GM13977 (cell line): Measurements from ENCODE around the gene MAGEA11.
"Not testable (repeated sequence)": the region's sequence is repeated elsewhere in the genome, so short reads cannot be mapped to it uniquely, and the experiment has no call there.

ENCODE experiments used
- DNase-seq: peaks from one replicate; pipeline ENCODE4 v3.0.0; 2012; ENCODE audit warnings: low spot score
- in situ Hi-C: fragments of 300-500 bp; cut with MboI; formaldehyde crosslinking; loops from one replicate; pipeline ENCODE4 v1.12.0; 2022; ENCODE audit warnings: low sequenced_read_pairs, low pct_unique_long_range_greater_than_20kb, mixed read lengths, inconsistent platforms; ENCODE audit not compliant: unreplicated experiment
- TF ChIP-seq, protein P1 (sequence below): IDR thresholded peaks from 2 replicates; pipeline ENCODE4 v1.5.1; 2012; ENCODE audit warnings: mild to moderate bottlenecking, control low read depth; ENCODE audit not compliant: insufficient read depth; ENCODE audit errors: extremely low read depth, missing control alignments

MAGEA11 gene

DNA sequence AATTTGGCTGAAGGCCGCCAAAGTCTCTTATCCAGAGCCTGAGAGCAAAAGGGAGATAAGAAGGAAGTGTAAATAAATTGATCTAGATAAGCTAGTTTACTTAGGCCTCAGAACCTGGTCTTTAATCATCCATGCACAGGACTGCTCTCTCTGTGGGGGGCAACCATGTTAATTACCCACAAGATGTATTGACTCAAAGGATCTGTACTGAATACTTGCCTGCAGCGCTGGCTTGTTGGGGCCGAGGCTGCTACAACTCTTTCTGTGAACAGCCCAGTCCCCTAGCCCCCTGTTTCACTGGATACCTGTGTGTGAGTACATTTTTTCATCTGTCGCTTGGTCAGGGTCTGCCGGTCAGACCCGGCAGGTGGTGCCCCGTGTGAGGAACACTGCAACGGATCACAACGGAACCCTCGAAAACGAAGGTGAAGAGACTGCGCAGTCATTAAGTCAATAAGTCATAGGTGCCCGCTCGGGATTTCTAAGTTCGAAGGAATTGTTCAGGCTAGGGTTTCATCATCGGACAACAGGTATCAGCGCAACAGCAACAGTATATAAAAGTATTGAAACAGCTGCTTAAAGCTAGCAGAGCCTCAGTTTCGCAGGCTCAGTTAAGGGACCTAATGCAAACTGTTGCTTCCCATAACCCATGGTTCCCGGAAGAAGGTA lies 8.3 kb downstream of the MAGEA11 start:
- TF ChIP-seq, protein P1, sequence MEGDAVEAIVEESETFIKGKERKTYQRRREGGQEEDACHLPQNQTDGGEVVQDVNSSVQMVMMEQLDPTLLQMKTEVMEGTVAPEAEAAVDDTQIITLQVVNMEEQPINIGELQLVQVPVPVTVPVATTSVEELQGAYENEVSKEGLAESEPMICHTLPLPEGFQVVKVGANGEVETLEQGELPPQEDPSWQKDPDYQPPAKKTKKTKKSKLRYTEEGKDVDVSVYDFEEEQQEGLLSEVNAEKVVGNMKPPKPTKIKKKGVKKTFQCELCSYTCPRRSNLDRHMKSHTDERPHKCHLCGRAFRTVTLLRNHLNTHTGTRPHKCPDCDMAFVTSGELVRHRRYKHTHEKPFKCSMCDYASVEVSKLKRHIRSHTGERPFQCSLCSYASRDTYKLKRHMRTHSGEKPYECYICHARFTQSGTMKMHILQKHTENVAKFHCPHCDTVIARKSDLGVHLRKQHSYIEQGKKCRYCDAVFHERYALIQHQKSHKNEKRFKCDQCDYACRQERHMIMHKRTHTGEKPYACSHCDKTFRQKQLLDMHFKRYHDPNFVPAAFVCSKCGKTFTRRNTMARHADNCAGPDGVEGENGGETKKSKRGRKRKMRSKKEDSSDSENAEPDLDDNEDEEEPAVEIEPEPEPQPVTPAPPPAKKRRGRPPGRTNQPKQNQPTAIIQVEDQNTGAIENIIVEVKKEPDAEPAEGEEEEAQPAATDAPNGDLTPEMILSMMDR, result no peak
- in situ Hi-C loops, result no loop called here
- DNase-seq, result no peak

DNA sequence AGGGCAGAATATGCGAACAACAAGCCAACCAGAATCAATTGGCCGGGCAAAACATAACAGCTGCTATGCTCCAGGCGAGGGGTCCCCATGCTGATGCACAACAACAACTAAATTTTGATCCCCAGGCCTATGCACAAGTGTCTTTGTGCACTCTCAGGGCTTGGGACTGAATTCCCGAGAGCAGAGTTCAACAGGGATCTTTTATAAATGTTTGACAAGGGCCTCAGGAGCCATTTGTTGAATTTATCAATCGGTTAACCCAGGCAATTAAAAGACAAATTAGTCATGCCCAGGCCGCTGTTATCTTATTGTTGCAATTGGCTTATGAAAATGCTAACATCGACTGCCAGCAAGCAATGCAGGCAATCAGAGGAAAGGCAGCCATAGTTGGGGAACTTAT lies 9.4 kb downstream of the MAGEA11 start:
- in situ Hi-C loops, result not testable (repeated sequence)

DNA sequence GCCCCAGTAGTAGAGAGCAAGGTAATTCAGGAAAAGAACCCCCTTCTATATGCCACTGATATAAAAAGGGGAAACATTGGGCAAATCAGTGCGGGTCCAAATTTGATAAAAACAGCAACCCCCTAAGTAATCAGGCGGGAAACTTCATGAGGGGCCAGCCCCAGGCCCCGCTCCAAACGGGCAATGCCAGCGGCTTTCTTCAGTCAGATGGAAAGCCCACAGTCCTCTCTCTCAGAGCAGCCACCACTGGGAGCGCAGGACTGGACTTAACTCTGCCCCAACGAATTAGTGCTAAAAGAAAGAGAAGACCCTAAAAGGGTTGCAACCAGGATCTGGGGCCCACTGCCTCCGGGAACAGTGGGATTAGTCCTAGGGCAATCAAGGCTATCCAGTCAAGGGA lies 9.9 kb downstream of the MAGEA11 start:
- TF ChIP-seq, protein P1, result no peak

More for the DNA sequence above, 9.4 kb downstream of the MAGEA11 start:
- not testable (repeated sequence) for DNase-seq

DNA sequence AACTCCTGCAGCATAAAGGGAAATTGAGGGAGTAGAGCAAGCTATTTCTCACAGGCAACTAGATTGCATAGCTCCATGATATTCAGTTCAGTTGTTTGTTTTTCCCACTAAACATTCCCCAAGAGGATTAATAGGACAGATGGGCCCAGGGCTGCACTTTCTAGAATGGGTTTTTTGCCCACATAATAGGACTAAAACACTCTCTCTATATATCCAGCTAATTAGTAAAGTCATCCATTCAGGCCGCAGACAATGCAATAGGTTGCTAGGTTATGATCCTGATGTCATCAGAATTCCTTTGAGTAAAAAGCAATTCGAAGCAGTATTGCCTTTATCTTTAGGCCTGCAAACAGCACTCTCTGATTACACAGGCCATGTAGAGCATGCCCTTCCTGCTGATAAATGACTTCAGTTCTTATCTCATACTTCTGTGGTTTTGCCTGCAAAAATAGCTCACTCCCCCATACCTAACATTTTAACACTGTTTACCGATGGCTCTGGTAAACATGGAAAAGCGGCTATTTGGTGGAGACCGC lies 11.8 kb downstream of the MAGEA11 start:
- not testable (repeated sequence) for DNase-seq

More for the DNA sequence above, 9.9 kb downstream of the MAGEA11 start:
- no peak for DNase-seq
- in situ Hi-C loops, result no loop called here

DNA sequence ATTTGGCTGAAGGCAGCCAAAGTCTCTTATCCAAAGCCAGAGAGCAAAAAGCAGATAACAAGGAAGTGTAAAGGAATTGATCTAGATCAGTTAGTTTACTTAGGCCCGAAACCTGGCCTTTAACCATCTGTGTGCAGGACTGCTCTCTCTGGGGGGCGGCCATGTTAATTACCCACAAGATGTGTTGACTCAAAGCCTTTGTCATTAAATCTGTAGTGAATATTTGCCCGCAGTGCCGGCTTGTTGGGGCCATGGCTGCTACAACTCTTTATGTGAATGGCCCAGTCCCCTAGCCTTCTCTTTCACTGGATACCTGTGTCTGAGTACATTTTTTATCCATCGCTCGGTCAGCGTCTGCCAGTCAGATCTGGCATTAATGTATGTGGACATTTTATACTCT lies 15.4 kb downstream of the MAGEA11 start:
- DNase-seq, in situ Hi-C loops: not testable (repeated sequence)

More for the DNA sequence above, 11.8 kb downstream of the MAGEA11 start:
- in situ Hi-C loops, result not testable (repeated sequence)

DNA sequence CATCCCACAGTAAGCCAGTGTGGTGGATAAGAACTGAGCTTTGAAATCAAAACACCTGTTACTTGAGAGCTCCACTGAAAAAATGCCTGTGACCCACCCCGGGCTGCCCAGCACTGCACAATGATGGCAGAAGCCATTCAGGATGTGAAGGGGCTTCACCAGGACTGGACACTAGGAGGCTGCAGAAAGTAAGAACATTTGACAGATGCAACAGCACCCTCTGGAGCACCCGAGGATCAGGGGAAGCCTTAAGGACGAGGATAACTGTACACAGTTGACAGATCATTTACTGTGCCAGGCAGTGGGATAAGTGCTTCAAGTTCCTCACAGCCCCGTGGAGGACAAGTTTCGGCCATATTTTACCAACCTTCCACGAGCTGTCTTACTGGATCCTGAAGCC lies 30.4 kb downstream of the MAGEA11 start:
- DNase-seq, in situ Hi-C loops: not testable (repeated sequence)

DNA sequence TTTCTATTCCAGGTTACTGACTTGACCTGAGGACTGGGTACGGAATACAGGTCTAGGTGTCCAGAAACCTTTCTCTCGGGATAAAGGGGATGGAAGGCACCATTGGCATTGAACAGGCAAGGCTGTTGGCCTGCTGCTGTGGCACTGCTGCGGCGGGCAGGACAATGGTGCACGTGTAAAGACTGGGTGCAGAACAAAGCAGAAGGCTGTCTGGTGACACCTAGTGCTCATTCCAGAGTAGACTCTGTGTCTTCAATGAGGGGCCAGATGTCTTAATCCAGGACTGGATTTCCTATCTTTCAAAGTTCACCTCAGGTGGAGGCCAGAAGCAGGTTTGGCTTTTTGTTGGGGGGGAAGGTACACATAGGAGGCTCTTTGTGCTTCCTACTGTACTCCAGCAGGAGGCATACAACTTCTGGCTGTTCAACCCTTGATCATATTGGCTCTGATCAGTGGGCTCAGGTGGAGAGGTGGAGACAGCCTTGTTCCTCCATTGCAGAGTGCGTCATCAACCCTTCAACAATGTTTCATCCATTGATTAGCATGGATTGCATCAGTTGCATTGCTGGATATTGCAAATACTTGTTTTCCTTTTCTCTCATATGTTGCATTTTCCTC lies 34.6 kb downstream of the MAGEA11 start:
- DNase-seq, in situ Hi-C loops: not testable (repeated sequence)

DNA sequence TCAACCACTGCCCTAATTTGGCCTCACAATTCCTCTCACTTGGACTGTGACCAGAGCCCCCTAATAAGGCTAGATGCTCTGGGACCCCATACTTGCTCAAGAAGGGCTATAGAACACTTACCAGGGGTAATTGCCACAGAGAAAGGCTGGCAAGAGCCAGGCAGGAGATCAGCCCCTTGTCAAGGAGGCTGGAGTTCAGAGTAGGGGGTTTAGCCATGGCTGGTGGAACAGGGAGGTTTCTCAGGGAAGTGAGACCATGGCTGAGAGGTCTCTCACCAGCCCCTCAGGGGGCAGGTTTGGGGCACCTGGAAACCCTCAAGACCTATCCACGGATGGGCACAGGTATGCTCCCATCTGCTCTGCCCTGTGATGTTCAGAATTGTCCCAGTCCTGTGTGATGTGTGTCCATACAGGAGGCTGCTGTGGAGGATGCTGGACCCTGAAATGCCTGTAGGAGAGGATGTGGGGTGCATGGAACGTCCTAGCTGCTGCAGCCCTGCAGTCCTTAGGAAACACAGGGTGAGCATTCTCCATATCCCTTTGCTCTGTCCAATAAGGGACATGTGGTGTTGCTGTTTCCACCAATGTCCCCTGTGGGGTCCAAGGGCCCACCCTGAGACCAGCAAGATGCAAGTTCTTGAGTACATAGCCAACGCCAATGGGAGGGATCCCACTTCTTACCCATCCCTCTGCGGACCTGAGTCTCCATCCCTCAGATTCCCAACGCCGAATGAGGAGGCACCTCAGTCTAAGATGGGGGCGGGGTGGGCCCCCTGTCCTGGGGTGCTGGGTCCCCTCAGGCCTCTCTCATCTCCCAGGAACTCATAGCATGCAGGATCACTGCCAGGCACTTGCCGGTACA lies 45.6 kb downstream of the MAGEA11 start:
- TF ChIP-seq, protein P1, result no peak
- in situ Hi-C loops, result no loop called here
- DNase-seq, result no peak

DNA sequence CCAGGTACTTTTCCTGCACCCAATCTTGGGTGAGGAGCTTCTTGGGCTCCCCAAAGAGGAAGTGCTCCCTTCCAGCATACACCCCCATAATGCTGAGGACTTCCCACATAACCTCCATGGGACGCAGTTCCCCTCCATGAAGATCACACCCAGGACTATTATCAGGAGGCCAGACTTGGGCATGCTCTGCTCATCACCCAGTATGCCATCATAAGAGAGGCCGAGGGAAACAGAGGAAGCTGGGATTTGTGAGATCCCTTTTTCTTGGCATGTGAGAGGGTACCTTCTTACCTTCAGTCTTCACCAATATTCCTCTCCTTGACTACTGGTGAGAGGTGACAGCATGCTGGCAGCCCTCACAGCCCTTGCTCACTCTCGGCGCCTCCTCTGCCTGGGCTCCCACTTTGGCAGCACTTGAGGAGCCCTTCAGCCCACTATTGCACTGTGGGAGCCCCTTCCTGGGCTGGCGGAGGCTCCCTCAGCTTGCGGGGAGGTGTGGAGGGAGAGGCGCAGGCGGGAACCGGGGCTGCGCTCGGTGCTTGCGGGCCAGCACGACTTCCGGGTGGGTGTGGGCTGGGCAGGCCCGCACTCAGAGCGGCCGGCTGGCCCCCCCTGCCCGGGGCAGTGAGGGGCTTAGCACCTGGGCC lies 46.3 kb downstream of the MAGEA11 start:
- no peak for DNase-seq
- in situ Hi-C loops, result no loop called here
- TF ChIP-seq, protein P1, result no peak

DNA sequence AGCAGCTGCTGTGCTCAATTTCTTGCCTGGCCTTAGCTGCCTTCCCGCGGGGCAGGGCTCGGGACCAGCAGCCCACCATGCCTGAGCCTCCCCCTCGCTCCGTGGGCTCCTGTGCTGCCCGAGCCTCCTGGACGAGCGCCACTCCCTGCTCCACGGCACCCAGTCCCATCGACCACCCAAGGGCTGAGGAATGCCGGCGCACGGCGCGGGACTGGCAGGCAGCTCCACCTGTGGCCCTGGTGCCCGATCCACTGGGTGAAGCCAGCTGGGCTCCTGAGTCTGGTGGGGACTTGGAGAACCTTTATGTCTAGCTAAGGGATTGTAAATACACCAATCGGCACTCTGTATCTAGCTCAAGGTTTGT lies 46.8 kb downstream of the MAGEA11 start:
- in situ Hi-C loops, DNase-seq: not testable (repeated sequence)
